ENCODE data around the gene THRB.

THRB gene

GRCh38 chr3:24343084-24343783, 151.4 kb downstream of the THRB start:
- no peak for DNase-seq

- no peak for DNase-seq
These were observed 152.4 kb downstream of the THRB start for GRCh38 chr3:24342275-24342674.

GRCh38 chr3:24341668-24342067, 153.0 kb downstream of the THRB start:
- no peak for DNase-seq

GRCh38 chr3:24340966-24341365, 153.7 kb downstream of the THRB start:
- DNase-seq, result no peak

- DNase-seq, result no peak
These were observed 154.5 kb downstream of the THRB start for GRCh38 chr3:24340161-24340560.

GRCh38 chr3:24339266-24339825, 155.3 kb downstream of the THRB start:
- DNase-seq, result no peak

- no peak for DNase-seq
These were observed 156.1 kb downstream of the THRB start for GRCh38 chr3:24338409-24339130.

GRCh38 chr3:24336101-24336500, 158.5 kb downstream of the THRB start:
- no peak for DNase-seq

GRCh38 chr3:24332092-24332491, 162.6 kb downstream of the THRB start:
- no peak for DNase-seq

- no peak for DNase-seq
These were observed 171.4 kb downstream of the THRB start for GRCh38 chr3:24323272-24323671.

- DNase-seq, result no peak
These were observed 174.0 kb downstream of the THRB start for GRCh38 chr3:24320601-24321000.

GRCh38 chr3:24318677-24319287, 175.9 kb downstream of the THRB start:
- DNase-seq, result no peak

- no peak for DNase-seq
These were observed 177.7 kb downstream of the THRB start for GRCh38 chr3:24316887-24317383.

GRCh38 chr3:24315971-24316370, 178.7 kb downstream of the THRB start:
- no peak for DNase-seq

- DNase-seq, result no peak
These were observed 179.3 kb downstream of the THRB start for GRCh38 chr3:24315356-24315755.

GRCh38 chr3:24311881-24312280, 182.8 kb downstream of the THRB start:
- no peak for DNase-seq

GRCh38 chr3:24310887-24311286, 183.8 kb downstream of the THRB start:
- no peak for DNase-seq

- no peak for DNase-seq
These were observed 188.1 kb downstream of the THRB start for GRCh38 chr3:24306518-24306917.

- no peak for DNase-seq
These were observed 188.7 kb downstream of the THRB start for GRCh38 chr3:24305795-24306467.

- DNase-seq, result no peak
These were observed 191.4 kb downstream of the THRB start for GRCh38 chr3:24303057-24303754.

- DNase-seq, result no peak
These were observed 192.3 kb downstream of the THRB start for GRCh38 chr3:24302396-24302795.

GRCh38 chr3:24300949-24301348, 193.7 kb downstream of the THRB start:
- DNase-seq, result no peak

All from NK-92 treated with Interleukin-12 subunit alpha and Interleukin-12 subunit beta, amount 100 ng/mL, for 24 hours (cell line).